Measurements from ENCODE around the gene NT5C3B.
A peak's percentile ranks its signal among the peaks of the same experiment; 100 is the strongest.
"Not testable (repeated sequence)": the region's sequence is repeated elsewhere in the genome, so short reads cannot be mapped to it uniquely, and the experiment has no call there.

The NT5C3B gene

GRCh38 chr17:41837761-41838538 is 1.9 kb upstream of the NT5C3B start, which contains the start of gene KLHL10:
Gene KLHL10 (plus strand): TSS chr17:41837825. CDS start chr17:41837933, 108 bp downstream.
- Histone ChIP-seq H3K9me3 (ENCODE audit: insufficient read depth, low read depth, low read length) (no peaks in the 10 kb centered on the region), H3F3A (ENCODE audit: low read depth) (no peaks in the 10 kb centered on the region), H3K9ac (ENCODE audit: low read depth, low read length, poor library complexity, severe bottlenecking) (peak within 1 kb of the TSS; percentile 83), H3K4me3 (ENCODE audit: low read length, poor library complexity, severe bottlenecking) (peak within 1 kb of the TSS; percentile 82), H4K20me1 (ENCODE audit: insufficient read depth, low read length, poor library complexity, severe bottlenecking) (no peaks in the 10 kb centered on the region), H3K9me2 (replicated peaks; ENCODE audit: low read depth, low read length) (no peaks in the 10 kb centered on the region), H3K79me2 (ENCODE audit: insufficient read depth, low read length) (peaks cover 10% of the 10 kb centered on the region; the same call in 1 of the 2 replicates), H3K27me3 (ENCODE audit: insufficient read depth, low read length, poor library complexity, severe bottlenecking) (no peaks in the 10 kb centered on the region), H3K4me1 (ENCODE audit: insufficient read depth, low read length, poor library complexity, severe bottlenecking) (peaks cover 8% of the 10 kb centered on the region), H2AFZ (ENCODE audit: low read length) (peak within 1 kb of the TSS; percentile 99), H3K4me2 (ENCODE audit: low read depth, low read length, poor library complexity, severe bottlenecking) (peak within 1 kb of the TSS; percentile 84), H3K36me3 (ENCODE audit: insufficient read depth, low read length) (no peaks in the 10 kb centered on the region)
- TF ChIP-seq EZH2phosphoT487 (IDR thresholded peaks at IDR 0.05; ENCODE audit: borderline replicate concordance) (no peak), CTCF (conservative IDR thresholded peaks at IDR 0.05; ENCODE audit: low read length) (no peak)

- Histone ChIP-seq H4K20me1 (ENCODE audit: insufficient read depth, low read length, poor library complexity, severe bottlenecking) (no peaks in the 10 kb centered on the region), H3K4me2 (ENCODE audit: low read depth, low read length, poor library complexity, severe bottlenecking) (peak overlapping the region; percentile 84), H3K9me3 (ENCODE audit: insufficient read depth, low read depth, low read length) (no peaks in the 10 kb centered on the region)
Observed at GRCh38 chr17:41836550-41837196, 641 bp upstream of the NT5C3B start.

GRCh38 chr17:41835214-41835799 is 725 bp downstream of the NT5C3B start:
- Histone ChIP-seq H3K4me2 (ENCODE audit: low read depth, low read length, poor library complexity, severe bottlenecking) (peak overlapping the region; percentile 84), H4K20me1 (ENCODE audit: insufficient read depth, low read length, poor library complexity, severe bottlenecking) (no peaks in the 10 kb centered on the region), H2AFZ (ENCODE audit: low read length) (peak overlapping the region; percentile 99), H3K4me3 (ENCODE audit: low read length, poor library complexity, severe bottlenecking) (peak overlapping the region; percentile 82), H3K36me3 (ENCODE audit: insufficient read depth, low read length) (no peaks in the 10 kb centered on the region), H3K9me2 (replicated peaks; ENCODE audit: low read depth, low read length) (no peaks in the 10 kb centered on the region), H3K79me2 (ENCODE audit: insufficient read depth, low read length) (peaks cover 10% of the 10 kb centered on the region; the same call in 1 of the 2 replicates), H3K9me3 (ENCODE audit: insufficient read depth, low read depth, low read length) (no peaks in the 10 kb centered on the region), H3F3A (ENCODE audit: low read depth) (no peaks in the 10 kb centered on the region), H3K4me1 (ENCODE audit: insufficient read depth, low read length, poor library complexity, severe bottlenecking) (peaks cover 8% of the 10 kb centered on the region), H3K9ac (ENCODE audit: low read depth, low read length, poor library complexity, severe bottlenecking) (peak overlapping the region; percentile 83), H3K27me3 (ENCODE audit: insufficient read depth, low read length, poor library complexity, severe bottlenecking) (no peaks in the 10 kb centered on the region)
- TF ChIP-seq EZH2phosphoT487 (IDR thresholded peaks at IDR 0.05; ENCODE audit: borderline replicate concordance) (no peak), CTCF (conservative IDR thresholded peaks at IDR 0.05; ENCODE audit: low read length) (no peak)

More at GRCh38 chr17:41836550-41837196, 641 bp upstream of the NT5C3B start:
- H3K9me2 ChIP-seq (replicated peaks; ENCODE audit: low read depth, low read length): no peaks in the 10 kb centered on the region
- no peaks in the 10 kb centered on the region for H3F3A ChIP-seq (ENCODE audit: low read depth)
- H2AFZ ChIP-seq (ENCODE audit: low read length): peak overlapping the region; percentile 99
- peaks cover 8% of the 10 kb centered on the region for H3K4me1 ChIP-seq (ENCODE audit: insufficient read depth, low read length, poor library complexity, severe bottlenecking)
- no peaks in the 10 kb centered on the region for H3K36me3 ChIP-seq (ENCODE audit: insufficient read depth, low read length)
- peak overlapping the region; percentile 83 for H3K9ac ChIP-seq (ENCODE audit: low read depth, low read length, poor library complexity, severe bottlenecking)
- peaks cover 10% of the 10 kb centered on the region; the same call in 1 of the 2 replicates for H3K79me2 ChIP-seq (ENCODE audit: insufficient read depth, low read length)
- no peaks in the 10 kb centered on the region for H3K27me3 ChIP-seq (ENCODE audit: insufficient read depth, low read length, poor library complexity, severe bottlenecking)
- peak overlapping the region; percentile 82 for H3K4me3 ChIP-seq (ENCODE audit: low read length, poor library complexity, severe bottlenecking)
- no peak for TF ChIP-seq EZH2phosphoT487 (IDR thresholded peaks at IDR 0.05; ENCODE audit: borderline replicate concordance)
- no peak for TF ChIP-seq CTCF (conservative IDR thresholded peaks at IDR 0.05; ENCODE audit: low read length)

GRCh38 chr17:41829961-41830360 is 6.1 kb downstream of the NT5C3B start:
- H3K27me3 ChIP-seq (ENCODE audit: insufficient read depth, low read length, poor library complexity, severe bottlenecking); H3K9me3 ChIP-seq (ENCODE audit: insufficient read depth, low read depth, low read length); H2AFZ ChIP-seq (ENCODE audit: low read length); H3K79me2 ChIP-seq (ENCODE audit: insufficient read depth, low read length); H3F3A ChIP-seq (ENCODE audit: low read depth); H3K9me2 ChIP-seq (replicated peaks; ENCODE audit: low read depth, low read length); H3K4me3 ChIP-seq (ENCODE audit: low read length, poor library complexity, severe bottlenecking); H3K4me2 ChIP-seq (ENCODE audit: low read depth, low read length, poor library complexity, severe bottlenecking); H3K9ac ChIP-seq (ENCODE audit: low read depth, low read length, poor library complexity, severe bottlenecking); H4K20me1 ChIP-seq (ENCODE audit: insufficient read depth, low read length, poor library complexity, severe bottlenecking); H3K36me3 ChIP-seq (ENCODE audit: insufficient read depth, low read length); H3K4me1 ChIP-seq (ENCODE audit: insufficient read depth, low read length, poor library complexity, severe bottlenecking): not testable (repeated sequence)
